Right lobe of liver (tissue), 6 donors: ENCODE results near the gene ADORA1. TPM values are rescaled to one million over a fixed set of nuclear protein-coding genes. Genes with fewer than 3 reads are reported as not detected.

Experiments used
- ATAC-seq, 4 donors: fragments of 200-7000 bp; cut with Tn5 transposase; one replicate each; pipeline ENCODE4 v1.9.1; 2020; ENCODE audit warnings: mild to moderate bottlenecking in 4 of 4, moderate library complexity in 4 of 4
- DNase-seq, 3 donors: peaks; one replicate each; pipeline ENCODE4 v3.0.0-alpha.2; 2020
- H3K27ac ChIP-seq, 3 donors: fragments of 200-600 bp; one replicate each; pipeline ENCODE4 v1.8.0; 2022
- H3K27me3 ChIP-seq, 2 donors: fragments of 200-600 bp; one replicate each; pipeline ENCODE4 v1.8.0; 2022
- H3K36me3 ChIP-seq, 4 donors: fragments of 200-600 bp; sonication (generic) in 1 of 4; one replicate each; pipeline versions ENCODE4 v1.5.1 to v1.8.0; 2017 to 2022; ENCODE audit warnings: control low read depth in 1 of 4
- H3K4me1 ChIP-seq, 4 donors: fragments of 200-600 bp; sonication (generic) in 1 of 4; one replicate each; pipeline versions ENCODE4 v1.5.1 to v1.8.0; 2017 to 2022; ENCODE audit warnings: control low read depth in 1 of 4
- H3K4me3 ChIP-seq, 3 donors: fragments of 200-600 bp; one replicate each; pipeline ENCODE4 v1.8.0; 2022
- H3K9me3 ChIP-seq, 4 donors: fragments of 200-600 bp; sonication (generic) in 1 of 4; one replicate each; pipeline versions ENCODE4 v1.5.1 to v1.8.0; 2017 to 2022; ENCODE audit warnings: control low read depth in 1 of 4
- CTCF ChIP-seq, 4 donors: fragments of 200-600 bp in 3 of 4; fragments of 450-650 bp in 1 of 4; IDR thresholded peaks; one replicate each; pipeline versions ENCODE4 v1.5.1 to v1.8.0; 2016 to 2022; ENCODE audit warnings: antibody characterized with exemption in 4 of 4, mild to moderate bottlenecking in 2 of 4
- POLR2A ChIP-seq: fragments of 450-650 bp; IDR thresholded peaks from one replicate; pipeline ENCODE4 v1.6.1; 2017; ENCODE audit warnings: antibody characterized with exemption, mild to moderate bottlenecking
- WGBS: methylation state at CpG from one replicate; pipeline ENCODE4 v1.1.6; 2018; ENCODE audit warnings: low coverage, low lambda C conversion rate; ENCODE audit not compliant: insufficient coverage; ENCODE audit errors: missing lambda C conversion rate; 5-methylcytosine and 5-hydroxymethylcytosine counted together
- intact Hi-C, 2 donors: fragments of 100-400 bp; cut with DNase I; formaldehyde crosslinking; loops; one replicate each; pipeline versions ENCODE4 v1.11.2 to v1.14.1; 2022
- total RNA-seq, 6 experiments: library from RNA; depleted of rRNA in 2 of 6; stranded (reverse); fragments of >200 nt in 2 of 6; fragmentation: NEBNext Ultra II Directional in 3 of 6; extraction: Animal tissue kit (Norgen Biotek cat#: 25700) in 3 of 6; gene quantifications; one replicate each; pipeline versions ENCODE4 v1.1.0 to v1.2.4, GENCODE V29; 2016 to 2023
- donor health status: DM: no; HTN: yes; CAD: no.
- donor health status: DM: no; HTN: no; CAD: no.
- donor health status: DM: no; HTN: no; CAD: no.
- donor health status: DM: no; HTN: yes; CAD: no.
- donor health status: DM: no; HTN: yes; CAD: no.

Gene ADORA1
- total RNA-seq, 6 experiments from 2014 or later = 0.31 to 0.78 (median 0.39) TPM; not detected in 1

- peaks cover 0 to 6% (median 0%) of the 10 kb centered on the region in 4 donors for H3K9me3 ChIP-seq
- WGBS = no CpG with 5 or more reads among the region's 1 CpG
- intact Hi-C loops = no loop called here
- no peak overlapping the region for H3K27ac ChIP-seq
- no peaks in the 10 kb centered on the region for H3K27me3 ChIP-seq
- DNase-seq (no peak), ATAC-seq (no peak)
- H3K4me3 ChIP-seq = no peak overlapping the region
- H3K4me1 ChIP-seq = peaks cover 0 to 8% (median 3%) of the 10 kb centered on the region in 4 donors
- no peaks in the 10 kb centered on the region for H3K36me3 ChIP-seq
- TF ChIP-seq CTCF (IDR thresholded peaks at IDR 0.05) (no peak), POLR2A (no peak)
These were observed 29.1 kb upstream of the ADORA1 start for GRCh38 chr1:203098445-203098844.

GRCh38 chr1:203098914-203099520 is 28.5 kb upstream of the ADORA1 start:
- DNase-seq = no peak
- TF ChIP-seq CTCF (IDR thresholded peaks at IDR 0.05) (no peak), POLR2A (no peak)
- no peak for ATAC-seq
- Histone ChIP-seq H3K36me3 (no peaks in the 10 kb centered on the region), H3K27me3 (no peaks in the 10 kb centered on the region), H3K4me3 (no peak overlapping the region), H3K27ac (no peak overlapping the region), H3K4me1 (peaks cover 0 to 8% (median 3%) of the 10 kb centered on the region in 4 donors), H3K9me3 (peaks cover 0 to 6% (median 0%) of the 10 kb centered on the region in 4 donors)
- WGBS = 77% methylated on average over 7 of the region's 8 CpGs
- intact Hi-C loops = no loop called here

GRCh38 chr1:203099805-203100515 is 27.6 kb upstream of the ADORA1 start:
- Histone ChIP-seq H3K9me3 (peaks cover 0 to 3% (median 0%) of the 10 kb centered on the region in 4 donors), H3K27ac (no peak overlapping the region), H3K4me3 (no peak overlapping the region), H3K36me3 (no peaks in the 10 kb centered on the region), H3K4me1 (peaks cover 0 to 8% (median 3%) of the 10 kb centered on the region in 4 donors), H3K27me3 (no peaks in the 10 kb centered on the region)
- intact Hi-C loops = no loop called here
- DNase-seq = no peak
- TF ChIP-seq POLR2A = no peak
- 86% methylated on average over 5 of the region's 7 CpGs for WGBS
- ATAC-seq = no peak

- no peak overlapping the region for H3K4me3 ChIP-seq
- no peaks in the 10 kb centered on the region for H3K9me3 ChIP-seq
- TF ChIP-seq CTCF (IDR thresholded peaks at IDR 0.05) = no peak
- no peak for TF ChIP-seq POLR2A
- H3K27ac ChIP-seq = no peak overlapping the region
- H3K27me3 ChIP-seq = no peaks in the 10 kb centered on the region
- intact Hi-C loops = no loop called here
- DNase-seq (no peak), ATAC-seq (peak in 1 of 4 donors; percentile 31)
- H3K4me1 ChIP-seq = peaks cover 0 to 8% (median 3%) of the 10 kb centered on the region in 4 donors
- no peaks in the 10 kb centered on the region for H3K36me3 ChIP-seq
These were observed 27.0 kb upstream of the ADORA1 start for GRCh38 chr1:203100516-203100869.

GRCh38 chr1:203101813-203102634 is 25.5 kb upstream of the ADORA1 start:
- WGBS = 59% methylated on average over 4 of the region's 6 CpGs
- ATAC-seq = peak; percentile 92 to 99 (median 96)
- peak; percentile 57 to 80 (median 76) for DNase-seq
- H3K4me1 ChIP-seq = peaks cover 0 to 8% (median 3%) of the 10 kb centered on the region in 4 donors
- H3K9me3 ChIP-seq = no peaks in the 10 kb centered on the region
- H3K4me3 ChIP-seq = no peak overlapping the region
- intact Hi-C loops = no loop called here
- TF ChIP-seq POLR2A = no peak
- TF ChIP-seq CTCF (IDR thresholded peaks at IDR 0.05) = no peak
- no peak overlapping the region for H3K27ac ChIP-seq
- no peaks in the 10 kb centered on the region for H3K27me3 ChIP-seq
- H3K36me3 ChIP-seq = no peaks in the 10 kb centered on the region
